NCI-H1417 (cell line): ENCODE data around the gene VWA8.

Experiments used
- DNase-seq, 3 experiments: peaks; one replicate each; lab custom pipeline; 2025; lab: John Stamatoyannopoulos, UW

VWA8 gene

DNA sequence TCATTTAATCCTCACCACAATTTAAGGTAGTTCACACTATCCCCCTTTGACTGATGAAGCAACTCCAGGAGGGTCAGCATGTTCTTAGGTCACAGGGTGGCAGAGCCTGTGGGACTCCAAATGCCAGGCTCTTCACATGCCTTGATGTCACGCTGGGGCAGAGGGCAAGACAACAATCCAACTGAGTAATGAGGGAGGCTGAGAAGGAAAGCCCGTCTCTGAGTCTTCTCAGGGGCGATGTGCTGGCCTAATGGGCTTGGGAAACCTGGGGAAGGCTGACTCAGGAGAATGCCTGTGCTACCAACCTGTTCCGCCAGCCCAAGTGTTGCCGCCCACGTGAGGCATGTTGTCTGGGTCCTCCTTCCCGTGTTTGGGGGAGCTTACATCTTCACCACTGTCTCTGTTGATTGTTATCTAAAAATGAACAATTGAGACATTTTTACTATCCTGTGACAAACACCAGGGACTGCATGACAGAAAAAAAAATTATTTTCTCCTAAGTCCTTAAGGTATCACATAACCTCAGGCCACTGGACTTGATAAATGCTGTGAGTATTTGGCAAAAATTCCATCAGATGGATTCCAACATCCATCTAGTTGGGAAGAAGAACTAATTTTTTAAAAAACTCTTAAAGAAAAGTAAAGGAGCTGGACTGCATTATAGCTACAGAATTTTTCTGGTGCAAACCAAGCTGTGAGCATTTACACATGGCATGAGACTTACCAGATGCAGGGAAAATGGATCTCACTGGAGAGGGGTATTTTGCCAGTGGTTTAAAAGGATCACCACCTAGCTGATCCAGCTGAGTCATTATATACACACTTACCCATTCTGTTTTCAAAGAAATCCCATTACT lies 346.0 kb downstream of the VWA8 start:
- DNase-seq = no peak

DNA sequence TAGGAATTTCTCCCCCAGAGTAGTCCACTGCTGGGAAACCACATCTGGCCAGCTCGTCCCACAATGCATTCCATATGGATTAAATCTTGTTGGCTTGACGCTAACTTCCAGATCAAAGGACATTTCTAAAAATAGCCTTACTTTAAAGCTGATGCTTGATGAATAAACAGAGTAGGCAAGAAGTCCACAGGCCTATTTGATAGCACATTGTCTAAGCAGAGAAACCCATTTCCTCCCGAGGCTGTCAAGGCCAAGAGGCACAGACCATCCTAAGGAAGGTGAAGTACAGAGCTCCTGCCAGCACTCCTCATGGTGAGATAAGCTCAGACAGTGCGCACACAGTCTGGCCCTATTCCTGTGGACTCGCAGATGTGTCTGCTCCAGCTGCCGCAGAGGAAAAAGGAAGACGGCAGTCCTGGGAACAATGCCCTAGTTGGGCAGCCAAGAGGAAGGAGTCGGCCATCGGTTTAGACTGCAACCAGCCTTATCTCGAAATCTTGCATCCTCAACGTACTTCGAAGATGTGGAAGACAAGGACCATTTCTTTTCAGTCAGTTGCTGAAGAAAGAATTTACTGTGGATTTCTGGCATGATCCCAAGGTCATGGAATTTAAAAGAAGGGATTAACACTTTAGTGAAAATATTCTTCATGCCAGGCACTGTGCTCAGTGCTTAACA lies 346.8 kb downstream of the VWA8 start:
- no peak for DNase-seq

DNA sequence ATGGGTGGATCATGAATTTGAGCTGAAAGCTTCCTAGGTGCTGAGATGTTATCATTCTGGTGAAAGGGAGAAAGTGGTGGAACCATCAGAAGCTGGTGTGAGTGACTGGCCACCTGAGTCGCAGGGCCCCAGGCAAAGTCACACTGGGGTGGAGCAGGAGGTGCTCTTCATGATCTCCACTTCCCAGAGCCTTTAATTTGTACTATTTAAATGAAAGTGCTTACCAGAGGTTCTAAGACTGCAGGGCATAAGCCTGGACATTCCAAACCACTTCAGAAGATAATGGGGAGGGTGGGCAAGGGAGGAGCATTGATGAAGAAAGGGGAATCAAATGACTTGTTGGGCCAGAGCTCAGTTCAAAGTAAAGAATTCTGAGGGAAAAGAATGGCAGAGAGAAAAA lies 347.4 kb downstream of the VWA8 start:
- no peak for DNase-seq

DNA sequence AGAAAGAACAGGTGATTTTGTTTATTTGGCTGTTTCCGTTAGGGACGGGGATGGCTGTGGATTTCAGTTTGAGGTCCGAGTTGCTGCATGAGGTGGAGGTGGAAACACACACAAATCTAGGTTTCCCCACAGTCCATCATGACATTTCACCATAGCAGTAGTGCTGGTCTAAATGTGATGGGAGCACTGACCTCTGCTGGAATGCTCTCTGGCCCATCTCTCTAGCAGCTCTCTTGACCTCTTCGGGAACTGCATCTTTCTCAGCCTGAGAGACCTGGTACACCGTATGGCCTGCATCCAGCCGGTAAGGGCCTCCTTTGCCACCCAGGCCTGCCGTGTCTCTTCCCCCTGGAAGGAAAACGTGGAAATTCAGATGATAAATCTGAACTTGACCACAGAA lies 349.5 kb downstream of the VWA8 start:
- DNase-seq = no peak

DNA sequence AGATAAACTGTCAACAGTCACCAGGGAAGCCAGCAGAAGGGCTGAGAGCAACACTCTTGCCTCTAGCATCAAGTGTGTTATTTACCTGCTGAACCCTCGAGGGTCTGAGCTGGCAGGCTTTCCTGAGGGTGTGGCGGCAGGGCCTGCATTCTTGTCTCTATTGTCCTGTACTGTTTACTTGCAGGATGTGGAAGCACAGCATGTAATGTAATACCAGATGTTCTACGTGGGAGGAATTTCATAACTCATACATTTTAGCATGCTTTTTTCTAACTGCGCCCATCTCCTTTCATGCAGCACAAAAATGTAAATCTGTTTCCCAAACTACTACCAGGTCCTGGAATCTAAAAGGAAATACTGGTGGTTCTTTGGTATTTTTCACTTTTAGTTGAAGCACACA lies 350.5 kb downstream of the VWA8 start:
- DNase-seq = peak; percentile 13 to 60 (median 55)

DNA sequence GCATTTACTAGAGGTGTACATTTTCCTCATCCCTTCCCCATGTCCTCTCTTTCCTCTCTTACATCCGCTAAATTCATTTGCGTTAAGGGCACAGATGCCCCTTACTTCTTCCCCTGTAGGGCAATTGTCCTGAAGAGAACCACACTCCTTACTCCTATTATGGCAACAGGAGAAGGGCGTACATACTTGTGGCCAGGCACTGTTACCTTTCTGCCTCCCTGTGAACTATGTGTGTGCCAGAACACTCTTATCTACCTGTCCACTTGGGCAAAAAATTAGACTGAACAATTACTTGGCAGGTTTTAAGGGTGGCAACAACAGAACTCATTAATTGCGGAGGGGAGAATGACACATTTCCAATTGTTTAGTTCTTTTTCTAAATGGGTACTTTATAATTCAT lies 351.1 kb downstream of the VWA8 start:
- DNase-seq = no peak

DNA sequence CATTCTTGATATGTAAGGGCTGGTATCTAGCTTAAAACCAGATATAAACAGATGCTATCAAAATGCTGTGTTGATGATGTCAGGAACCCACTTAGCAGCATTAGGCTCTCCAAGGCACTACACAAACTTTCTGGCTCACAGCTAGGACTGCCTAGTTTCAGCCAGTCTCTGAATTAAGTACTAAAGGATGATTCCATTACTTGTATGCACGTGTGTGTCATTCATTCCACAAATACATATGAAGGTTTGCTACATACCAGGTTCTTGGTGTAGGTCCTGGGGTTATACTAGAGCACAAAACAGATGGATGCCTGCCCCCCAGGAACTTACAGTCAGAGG lies 352.1 kb downstream of the VWA8 start:
- DNase-seq = no peak

DNA sequence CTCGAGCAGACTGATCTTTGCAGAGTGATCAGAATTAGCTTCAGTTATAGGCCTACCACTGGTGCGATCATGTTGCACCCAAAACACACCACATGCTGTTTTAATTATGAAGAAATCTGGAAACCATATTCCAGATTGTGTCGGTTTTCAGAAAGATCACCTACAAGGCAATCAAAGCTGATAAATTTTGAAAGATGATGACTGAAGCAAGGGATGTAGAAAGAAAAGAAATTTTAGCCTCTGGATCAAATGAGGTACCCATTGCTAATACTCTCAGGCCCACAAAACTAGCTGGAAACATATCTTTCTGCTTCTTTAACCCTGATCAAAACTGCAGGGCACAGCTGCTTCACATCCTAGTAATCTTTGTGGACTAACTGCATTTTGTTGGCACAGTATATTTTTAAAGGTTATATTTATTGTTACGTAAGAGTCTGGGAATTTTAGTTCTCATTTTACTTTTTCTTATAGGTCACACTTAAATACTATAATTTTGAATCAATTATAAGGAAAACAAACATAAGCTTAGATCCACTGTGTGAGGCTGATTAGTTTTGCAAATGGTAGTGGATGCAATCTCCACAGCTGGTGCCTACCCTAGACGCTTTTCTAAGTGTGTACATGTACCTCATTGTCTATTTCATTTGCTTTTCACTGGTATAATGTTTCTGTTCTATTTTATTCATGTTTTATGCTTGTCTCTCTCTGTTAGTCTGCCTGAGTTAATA lies 352.6 kb downstream of the VWA8 start:
- no peak for DNase-seq

DNA sequence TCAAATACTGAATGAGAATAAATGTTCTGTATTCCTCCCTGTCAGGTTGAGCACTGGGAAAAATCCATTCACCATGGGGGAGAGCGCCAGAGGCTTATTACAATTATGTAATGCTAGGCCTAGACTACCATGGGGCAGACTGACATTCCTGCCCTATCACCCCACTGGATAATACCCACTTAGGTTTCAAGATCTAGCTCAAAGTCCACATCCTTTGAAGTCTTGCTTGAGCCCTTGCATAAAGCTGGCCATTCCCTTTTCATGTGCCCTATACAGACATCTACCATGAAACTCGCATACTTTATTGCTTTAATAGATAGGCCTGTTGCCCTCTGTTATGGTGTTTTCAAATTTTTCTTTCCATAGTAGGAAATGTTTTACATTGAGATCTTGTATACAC lies 354.3 kb downstream of the VWA8 start:
- DNase-seq = no peak

DNA sequence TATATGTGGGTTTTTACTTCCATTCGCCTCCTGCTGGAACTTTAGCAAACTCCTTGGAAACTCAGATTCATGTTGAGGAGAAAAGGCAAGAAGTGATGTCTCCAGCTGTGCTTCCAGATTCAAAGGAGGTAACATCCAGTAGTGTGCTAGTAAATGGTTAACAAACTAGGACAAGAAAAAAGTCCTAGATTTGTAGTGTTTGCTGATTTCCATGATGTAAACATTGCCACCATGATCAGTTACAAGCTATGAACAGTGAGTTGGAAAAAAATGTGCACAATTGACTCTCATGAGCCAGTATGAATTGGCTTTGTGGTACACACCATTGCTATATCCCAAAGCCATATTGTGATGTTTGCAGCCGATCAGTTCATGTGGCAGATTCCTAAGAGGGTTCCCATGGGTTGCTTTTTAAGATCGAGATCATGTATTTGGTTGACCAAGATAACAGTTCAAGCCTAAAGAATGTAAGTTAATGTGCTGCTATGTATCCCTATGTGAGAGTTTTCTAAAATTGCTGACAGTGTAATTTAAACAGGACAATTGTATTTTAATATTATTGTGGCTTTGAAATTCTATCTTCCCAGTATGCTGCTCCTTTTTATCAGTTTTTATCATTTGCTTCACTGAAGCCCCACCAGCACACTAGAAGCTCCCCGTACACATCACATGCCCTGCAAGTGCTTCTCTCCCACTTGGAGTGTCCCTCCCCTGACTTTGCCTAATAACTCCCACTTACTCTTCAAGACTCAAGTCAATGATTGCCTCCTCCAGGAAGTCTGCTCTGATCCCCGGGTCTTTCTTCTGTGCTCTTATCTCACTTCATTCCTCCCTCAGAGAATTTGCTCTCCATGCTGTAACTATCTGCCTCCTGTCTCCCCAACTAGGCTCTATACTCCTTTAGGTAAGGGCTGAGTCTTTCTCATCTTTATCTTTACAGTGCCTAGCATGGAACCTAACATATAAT lies 355.3 kb downstream of the VWA8 start:
- DNase-seq = no peak

DNA sequence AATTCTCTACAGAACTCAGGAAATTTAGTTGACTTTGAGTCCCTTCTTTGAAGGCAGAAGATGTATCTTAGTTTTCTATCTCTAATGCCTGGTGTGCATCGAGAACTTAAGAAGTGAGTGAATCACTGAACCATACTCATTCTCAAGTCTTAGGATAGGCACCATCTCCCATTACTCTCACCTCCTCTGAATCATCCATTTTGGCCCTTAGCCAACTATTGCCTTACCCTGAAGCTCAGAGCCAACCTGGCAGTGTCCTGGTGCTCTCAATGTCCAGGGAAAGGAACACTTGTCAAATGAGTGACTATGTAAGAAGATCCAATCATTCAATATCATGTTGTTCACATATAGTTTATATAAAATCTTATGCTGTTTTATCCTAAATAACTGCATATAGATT lies 357.0 kb downstream of the VWA8 start:
- no peak for DNase-seq

DNA sequence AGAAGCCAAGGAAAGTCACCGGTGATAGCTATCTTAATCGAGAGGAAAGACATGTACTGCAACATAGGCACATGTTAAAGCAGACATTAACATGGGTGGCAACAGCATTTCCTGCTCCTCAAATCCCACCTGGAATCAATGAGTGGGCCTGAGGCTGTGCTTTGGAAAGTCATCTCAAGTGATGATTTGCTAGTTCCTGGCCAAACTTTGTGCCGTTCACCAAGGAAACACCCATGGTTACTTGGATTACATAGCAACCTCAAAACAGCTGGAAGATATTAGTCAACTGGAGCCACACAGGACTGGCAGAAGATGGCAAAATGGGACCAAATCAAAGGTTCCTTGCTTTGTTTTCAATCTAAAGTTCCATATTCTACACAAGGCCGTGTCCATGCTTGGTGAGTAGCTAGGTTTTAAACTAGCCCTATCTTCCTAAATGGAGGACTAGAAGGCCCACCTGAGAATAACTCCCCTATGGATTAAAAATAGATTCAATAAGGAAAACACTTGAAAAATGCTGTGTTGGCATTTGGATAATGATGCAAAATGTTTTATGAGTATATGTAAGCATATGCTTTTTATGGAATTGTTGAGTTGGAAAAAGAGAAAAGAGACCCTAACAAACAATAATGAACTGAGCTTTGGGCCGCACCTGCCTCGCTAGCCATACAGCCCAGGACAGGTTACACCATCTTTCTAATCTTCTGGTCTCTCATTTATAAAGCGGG lies 359.0 kb downstream of the VWA8 start:
- DNase-seq = no peak

DNA sequence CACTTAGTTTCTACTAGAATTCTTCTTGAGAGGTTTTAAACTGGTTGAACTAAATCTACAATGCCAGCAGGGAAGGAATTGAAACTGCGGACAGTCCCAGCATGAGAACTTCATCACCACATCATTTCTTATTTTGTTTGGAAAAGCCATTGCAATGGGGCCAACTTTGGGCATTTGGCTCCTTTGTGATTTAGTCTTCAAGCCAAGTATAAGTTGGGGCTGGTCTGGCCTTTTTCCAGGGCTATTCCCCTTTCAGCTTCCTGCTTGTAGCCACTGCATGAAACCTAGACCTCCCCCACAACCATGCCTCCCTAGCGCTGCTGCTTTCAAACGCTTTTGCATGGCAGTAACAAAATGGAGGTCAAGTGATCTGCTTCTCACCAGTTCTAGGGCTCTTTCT lies 361.3 kb downstream of the VWA8 start:
- no peak for DNase-seq

DNA sequence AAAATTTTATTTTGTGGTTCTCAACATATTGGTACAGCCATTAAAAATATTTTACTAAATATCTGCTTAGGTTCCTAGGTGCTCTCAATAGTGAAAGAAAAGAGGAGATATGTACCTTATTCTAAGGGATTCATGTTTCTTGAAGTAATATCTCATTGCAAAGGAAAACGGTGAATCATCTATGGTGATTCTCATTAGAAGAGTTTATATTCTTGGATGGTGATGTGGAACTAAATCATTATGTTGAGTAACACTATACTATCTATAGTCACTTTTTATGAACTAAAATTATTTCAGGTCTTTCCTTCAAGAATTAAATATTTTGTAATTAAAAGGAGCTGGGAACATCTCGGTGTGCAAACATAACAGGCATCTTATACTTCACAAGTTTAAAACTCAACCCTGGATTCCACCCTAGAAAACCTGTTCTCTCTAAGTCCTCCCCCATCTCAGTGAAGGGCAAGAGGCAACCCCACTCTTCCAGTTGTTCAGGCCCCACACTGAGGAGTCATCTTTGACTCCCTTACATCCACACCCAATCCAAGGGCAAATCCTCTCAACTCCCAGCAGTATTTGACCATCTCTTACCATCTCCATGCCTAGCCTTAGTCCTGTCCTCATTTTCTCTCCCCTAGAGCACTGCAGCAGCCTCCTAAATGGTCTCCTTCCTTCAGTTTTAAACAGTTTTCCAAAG lies 363.4 kb downstream of the VWA8 start:
- DNase-seq = no peak

DNA sequence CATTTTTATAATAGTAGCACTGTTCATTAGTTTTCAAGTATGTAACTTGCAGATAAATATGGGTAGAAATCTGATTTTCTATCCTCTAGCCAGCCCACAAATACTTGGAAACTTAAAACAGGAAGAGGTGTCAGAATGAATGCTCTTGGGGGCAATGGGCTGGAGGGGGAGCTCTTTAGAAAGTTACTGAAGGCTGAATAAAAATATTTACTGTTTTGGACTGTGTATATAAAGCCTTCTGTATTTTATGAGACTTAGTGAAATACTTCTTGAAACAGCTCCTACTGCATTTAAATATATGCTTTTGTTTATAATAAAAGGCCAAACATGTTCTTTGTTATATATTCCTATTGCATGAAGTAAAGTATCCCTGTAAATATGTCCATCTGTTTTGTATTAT lies 364.7 kb downstream of the VWA8 start:
- DNase-seq = no peak

DNA sequence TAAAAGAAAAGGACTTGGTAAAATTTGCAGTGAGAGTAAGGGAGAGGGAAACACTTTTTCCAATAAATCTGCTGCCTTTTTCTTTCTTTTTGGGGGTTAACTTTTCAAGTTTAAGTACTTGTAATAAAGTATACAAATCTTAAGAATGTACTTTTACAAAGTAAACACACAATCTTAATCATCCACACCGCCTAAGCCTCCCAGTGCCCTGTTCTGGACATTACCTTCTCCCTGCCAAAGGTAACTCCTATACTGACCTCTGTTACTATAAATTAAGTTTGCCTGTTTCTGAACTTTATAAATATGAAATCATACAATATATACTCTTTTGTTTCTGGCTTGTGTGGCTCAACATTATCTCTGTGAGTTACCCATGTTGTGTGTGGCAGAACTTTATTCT lies 365.6 kb downstream of the VWA8 start:
- no peak for DNase-seq

DNA sequence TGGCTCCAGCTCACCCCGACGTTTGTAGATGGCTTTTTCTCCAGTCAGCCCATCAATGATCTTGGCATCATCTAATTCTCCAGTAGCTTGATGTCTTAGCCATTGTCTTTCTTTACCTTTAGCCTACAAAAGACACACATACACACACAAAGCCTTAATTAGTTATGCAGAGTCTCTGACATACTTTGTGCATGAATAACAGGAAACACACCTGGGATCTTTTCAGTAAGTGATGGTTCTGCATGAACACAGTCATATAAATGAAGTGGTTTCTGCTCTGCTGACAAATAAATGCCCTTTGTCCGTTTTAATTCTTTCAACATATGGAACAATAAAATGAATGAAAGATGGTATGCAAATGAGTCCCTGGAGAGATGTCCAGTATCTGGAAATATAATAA lies 370.3 kb downstream of the VWA8 start:
- DNase-seq = peak in 2 of 3 experiments; percentile 3 to 8

DNA sequence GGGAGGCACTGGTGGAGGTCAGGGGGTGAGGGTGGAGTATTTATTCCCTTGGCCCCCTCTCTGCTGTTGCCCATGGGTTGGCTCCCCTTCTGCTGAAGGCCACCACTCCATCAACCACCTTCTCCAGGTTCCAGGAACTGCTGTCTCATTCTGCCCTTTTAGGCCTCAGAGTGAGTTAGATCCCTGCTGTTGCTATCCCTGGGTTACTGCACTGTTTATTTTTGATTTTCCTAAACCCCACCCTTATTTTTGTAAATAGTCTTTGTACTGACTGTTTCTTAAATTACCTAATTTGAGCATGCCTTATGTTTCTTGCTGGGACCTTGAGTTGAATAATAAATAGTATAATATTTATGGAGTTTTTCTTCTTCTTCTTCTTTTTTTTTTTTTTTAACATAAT lies 370.8 kb downstream of the VWA8 start:
- no peak for DNase-seq

DNA sequence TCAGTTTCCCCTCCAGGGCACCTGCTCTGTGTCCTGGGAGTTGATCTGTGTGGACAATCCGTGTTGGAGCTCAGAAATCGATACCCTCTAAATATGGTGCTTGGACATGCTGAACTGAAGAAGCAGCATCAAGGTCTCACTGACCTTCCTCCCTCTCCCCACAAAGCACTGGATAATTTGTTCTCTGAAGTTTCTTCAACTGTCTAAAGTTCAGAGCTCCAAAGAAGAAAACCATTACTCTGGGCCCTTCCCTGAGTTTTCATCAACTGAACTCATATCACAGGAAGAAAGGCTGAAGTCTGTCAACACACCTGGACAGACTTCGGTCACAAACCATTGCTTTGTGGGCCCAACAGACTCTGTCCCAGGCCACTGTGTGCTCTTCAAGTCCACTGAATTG lies 371.5 kb downstream of the VWA8 start:
- DNase-seq = no peak

DNA sequence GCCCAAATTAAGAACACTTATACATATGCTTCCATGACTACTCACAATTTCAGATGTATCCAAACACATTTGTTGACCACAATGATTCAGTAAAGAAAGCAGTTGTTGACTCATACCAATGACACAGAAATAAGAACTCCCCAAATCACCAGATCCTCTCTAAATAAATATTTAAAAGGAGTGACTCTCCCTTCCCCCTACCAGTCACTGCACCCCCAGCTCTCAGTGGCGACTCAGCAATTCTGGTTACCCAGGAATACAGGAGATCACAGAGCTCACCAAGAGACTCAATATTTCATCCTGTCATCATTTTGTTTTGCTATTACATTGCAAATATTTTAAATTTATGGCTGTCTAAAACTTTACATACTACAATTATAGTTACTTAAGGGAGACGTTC lies 372.0 kb downstream of the VWA8 start:
- peak in 1 of 3 experiments; percentile 3 for DNase-seq

DNA sequence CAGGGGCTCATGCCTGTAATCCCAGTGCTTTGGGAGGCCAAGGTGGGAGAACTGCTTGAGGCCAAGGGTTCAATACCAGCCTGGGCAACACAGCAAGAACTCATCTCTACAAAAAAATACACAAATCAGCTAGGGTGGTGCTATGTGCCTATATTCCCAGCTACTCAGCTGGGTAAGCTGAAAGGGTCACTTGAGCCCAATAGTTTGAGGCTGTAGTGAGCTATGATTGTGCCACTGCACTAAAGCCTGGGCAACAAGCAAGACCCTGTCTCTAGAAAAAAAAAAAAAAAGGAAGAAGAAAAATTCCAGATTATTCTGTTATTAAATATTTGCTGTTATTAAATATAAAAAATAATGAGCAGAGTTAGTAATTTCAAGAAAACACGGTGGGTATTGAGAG lies 372.5 kb downstream of the VWA8 start:
- DNase-seq = no peak
